Endometrium (tissue), 2 donors: ENCODE measurements around the gene STRIP1.
"Not testable (repeated sequence)": the region's sequence is repeated elsewhere in the genome, so short reads cannot be mapped to it uniquely, and the experiment has no call there.

Source experiments
- FAIRE-seq: peaks from 2 replicates; lab custom pipeline; 2012; peaks lifted over from hg19 to GRCh38; lab: Jason Lieb, UNC
- donor health status: control.
- donor health status: control.

STRIP1 gene

DNA sequence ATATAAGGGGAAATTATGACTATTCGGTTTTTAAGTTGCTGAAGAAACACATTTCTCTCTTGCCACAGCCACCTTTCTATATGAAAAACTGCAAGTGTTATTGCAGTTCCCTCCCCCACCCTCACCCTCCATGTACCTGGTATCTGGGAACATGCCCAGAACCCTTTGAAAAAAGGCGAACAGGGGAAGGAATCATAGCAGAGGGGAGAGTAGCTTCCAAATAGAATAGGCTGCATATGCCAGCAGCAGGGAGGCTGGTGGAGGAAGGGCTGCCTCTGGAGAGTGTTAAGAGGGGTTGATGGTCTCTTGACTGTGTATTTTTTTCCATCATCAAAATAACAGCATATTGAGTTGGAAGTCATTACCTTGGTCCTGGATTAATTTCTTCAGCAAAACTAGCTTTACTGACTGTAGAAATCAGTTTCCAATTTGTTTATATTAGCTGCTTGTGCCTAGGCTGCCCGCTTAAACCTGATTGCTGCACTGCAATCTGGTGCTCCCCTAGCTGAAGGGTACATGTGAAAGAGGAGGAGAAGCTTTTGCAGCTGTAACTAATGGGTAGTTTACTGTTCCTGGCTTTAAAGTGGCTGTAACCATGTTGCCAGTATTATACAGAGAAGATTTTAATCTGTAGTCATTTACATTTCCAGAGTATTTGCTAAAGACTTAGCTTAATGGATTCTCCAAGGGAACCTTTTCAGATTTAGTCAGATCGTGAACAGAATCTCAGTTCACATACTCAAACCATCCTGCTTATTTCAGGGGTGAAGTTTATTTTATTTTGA, 27.2 kb upstream of the STRIP1 start:
- no peak for FAIRE-seq

DNA sequence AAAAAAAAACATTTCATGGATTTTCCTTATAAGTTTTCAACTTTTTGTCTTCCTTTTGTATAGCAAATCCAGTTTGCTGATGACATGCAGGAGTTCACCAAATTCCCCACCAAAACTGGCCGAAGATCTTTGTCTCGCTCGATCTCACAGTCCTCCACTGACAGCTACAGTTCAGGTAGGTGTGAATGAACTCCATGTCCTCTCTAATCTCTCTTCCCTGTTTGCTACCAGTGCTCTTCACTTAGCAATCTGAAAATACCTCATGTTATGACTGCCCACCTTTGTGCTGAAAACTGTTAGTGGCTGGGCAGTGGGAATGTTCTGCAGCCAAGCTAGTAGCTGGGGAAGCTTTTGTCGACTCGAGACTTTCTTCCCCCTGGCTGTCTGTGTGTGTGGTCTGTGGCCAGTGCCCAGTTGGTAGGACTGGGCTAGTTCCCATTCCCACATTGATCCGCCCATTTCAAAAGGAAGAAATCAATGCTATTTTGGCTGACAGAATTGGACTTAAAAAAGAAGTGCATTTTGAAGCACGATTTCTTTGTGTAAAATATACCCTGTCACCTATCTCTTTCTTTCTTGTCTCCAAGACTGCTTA, 25.4 kb upstream of the STRIP1 start:
- FAIRE-seq: no peak

DNA sequence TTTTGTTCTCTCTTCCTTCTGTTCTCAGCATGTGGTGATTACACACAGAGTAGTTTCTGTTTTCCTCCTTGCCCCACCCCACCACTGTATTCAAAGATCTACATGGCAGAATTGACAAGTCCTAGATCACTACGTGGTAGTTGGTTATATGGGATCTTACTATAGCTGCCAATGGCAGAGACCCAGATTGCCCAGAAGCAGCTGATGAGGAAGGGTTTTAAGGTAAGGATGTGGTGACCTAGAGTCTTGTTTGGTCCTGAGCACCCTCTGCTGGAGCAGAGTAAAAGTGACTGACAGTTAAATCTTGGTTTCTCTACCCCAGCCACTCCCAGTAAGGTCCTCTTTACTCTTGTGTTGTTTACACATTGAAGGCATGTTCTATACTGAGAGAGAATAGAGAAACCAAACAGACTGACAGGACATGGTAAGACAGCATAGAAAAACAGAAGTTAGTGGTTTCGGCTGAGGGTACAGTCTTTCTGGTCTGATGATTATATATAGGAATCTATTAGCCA, 22.8 kb upstream of the STRIP1 start:
- no peak for FAIRE-seq

DNA sequence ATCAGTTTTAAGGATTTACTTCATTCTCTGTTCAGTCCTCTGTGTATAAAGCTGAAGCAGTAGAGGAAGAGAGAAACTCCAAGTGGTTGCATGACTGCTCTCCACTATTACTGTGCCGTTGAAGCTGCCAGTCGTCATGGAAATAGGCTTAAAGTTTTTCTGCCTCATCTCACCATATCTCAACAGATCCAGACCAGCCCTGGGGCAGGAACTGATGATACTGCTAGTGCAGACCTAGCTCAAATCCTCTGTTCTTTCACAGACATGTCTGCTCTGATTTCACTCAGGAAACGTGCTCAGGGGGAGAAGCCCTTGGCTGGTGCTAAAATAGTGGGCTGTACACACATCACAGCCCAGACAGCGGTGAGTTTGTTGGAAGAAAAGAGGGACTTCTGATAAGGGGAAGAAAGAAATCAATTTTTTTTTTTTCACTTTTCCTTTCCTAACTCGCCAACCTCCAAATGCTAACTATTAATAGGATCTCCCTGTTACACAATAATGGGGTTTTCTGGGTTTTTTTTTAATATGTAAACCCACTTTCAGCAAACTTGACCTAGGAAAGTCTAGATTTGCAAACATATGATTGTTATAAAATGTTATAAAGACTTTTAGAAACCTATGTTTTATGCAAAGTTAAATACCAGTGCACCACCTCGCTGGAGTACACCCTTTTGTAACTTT, 22.2 kb upstream of the STRIP1 start:
- no peak for FAIRE-seq

DNA sequence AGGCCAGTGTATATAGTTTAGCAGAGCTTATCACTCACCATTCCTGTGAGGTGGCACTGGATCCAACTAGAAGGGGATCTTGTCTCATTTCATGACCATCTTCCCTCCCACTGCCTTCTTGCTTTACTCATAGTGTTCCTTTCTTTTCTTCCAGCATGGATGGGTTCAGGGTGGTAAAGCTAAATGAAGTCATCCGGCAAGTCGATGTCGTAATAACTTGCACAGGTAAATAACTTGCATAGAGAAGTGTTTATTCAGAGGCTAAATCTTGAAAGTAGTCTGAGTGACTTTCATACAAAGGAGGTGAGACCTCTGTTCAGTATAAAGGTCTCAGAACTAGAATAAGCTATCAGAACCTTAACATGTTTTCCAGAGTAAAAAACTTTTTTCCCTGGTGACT, 16.6 kb upstream of the STRIP1 start:
- no peak for FAIRE-seq

DNA sequence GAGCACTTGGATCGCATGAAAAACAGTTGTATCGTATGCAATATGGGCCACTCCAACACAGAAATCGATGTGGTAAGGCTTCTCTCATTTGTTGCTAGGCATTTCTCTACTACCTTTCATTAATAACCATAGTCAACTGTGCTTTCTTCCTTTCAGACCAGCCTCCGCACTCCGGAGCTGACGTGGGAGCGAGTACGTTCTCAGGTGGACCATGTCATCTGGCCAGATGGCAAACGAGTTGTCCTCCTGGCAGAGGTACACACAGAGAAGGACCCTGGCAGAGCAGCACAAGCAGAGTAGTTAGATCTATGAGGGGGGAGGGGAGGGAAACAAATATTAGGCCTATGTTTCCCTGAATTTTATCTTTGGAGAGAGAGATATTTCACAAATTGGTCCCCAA, 16.0 kb upstream of the STRIP1 start:
- FAIRE-seq: no peak

DNA sequence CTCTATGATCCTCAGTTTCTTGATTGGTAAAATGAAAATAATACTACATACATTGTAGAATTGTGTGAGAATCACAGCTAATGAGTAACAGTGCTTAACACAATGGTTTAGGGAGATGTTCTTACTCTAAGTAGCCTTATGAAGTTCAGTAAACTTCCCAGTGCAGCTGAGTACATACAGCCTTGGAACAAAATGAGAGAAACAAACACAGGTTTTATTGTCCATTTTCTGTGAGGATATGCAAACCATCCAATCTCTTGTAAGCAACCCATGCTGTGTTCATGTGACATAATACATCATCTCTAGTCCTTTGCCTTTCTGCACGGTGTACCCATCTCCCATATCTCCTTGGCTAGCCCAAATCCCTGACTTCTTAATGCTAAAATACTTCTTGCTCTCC, 14.7 kb upstream of the STRIP1 start:
- FAIRE-seq: no peak

DNA sequence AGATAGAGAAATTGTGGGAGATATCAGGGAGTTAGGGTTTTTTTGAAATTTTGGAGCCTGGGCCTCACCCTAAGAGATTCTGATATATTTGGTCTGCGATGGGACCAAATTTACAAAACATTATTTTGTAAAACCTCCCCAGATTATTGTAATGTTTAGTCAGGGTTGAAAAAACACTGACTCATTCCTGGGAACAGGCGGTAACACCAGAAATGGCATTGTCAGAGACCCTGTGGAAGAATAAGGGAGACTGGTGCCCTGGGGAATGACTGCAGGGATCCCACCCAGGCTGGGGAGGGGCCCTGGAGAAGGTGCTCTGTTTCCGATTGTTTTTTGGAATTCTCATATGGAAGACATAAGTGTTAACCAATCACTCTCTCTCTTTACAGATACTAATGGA, 13.1 kb upstream of the STRIP1 start:
- no peak for FAIRE-seq

DNA sequence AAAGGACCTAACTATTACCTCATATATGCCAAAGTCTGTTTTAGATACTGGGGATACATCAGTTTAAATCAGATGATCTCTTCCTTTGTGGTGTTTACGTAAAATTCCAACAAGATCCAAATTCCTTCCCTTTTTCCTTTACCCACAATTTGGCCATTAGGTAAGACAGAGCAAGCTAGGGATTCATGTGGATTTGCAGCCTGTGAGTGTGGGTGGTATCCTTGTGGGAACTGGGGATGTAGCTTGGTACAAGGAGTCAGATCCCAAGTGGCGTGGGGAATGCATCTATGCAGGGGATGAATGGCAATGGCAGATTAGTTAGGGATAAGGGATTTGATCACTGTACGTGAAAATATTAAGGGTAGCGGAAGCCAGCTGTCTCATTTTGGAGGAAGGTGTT, 9.8 kb upstream of the STRIP1 start:
- no peak for FAIRE-seq

DNA sequence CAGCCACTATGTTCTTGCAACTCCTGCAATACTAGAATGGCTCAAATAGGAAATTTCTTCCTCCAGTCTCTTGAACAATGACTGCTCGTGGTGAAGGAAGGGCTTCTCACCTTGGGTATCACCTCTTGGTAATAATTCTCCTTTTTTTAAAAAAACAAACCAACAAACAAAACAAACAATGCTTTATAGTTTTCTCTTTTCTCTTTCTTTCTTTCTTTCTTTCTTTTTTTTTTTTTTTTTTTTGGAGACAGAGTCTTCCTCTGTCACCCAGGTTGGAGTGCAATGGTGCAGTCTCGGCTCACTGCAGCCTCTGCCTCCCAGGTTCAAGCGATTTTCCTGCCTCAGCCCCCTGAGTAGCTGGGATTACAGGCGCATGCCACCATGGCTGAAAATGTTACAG, 3.7 kb upstream of the STRIP1 start:
- not testable (repeated sequence) for FAIRE-seq

DNA sequence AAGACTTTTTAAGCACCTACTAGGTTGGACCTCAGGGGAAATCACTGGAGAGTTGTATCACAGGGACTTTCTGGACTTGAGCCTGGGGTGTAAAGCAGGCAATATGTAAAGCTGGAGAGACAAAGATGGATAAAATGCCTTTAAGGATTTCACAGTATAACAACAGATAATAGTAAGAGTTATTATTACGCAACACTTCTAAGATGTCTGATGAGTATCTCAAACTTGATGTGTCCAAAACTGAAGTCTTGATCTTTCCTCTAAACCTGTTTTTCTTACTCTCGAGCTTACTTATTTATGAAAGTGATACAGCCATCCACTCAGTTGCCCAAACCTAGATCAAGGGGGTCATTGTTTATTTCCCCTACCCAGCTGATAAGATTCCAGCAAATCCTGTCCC, 2.1 kb upstream of the STRIP1 start:
- no peak for FAIRE-seq

DNA sequence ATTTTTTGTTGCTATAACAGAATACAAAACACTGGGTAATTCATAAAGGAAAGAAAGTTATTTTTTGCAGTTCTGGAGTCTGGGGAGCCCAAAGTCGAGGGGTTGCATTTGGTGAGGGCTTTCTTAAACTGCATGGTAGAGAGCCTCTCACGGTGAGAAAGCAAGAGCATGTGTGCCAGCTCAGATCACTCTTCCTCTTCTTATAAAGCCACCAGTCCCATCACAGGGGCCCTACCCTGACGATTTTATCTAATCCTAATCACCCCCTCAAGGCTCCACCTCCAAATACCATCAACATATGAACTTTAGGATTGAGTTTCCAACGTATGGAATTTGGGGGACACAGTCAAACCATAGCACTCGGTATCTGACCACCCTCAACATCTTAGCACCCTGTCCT, 1.0 kb upstream of the STRIP1 start:
- no peak for FAIRE-seq

DNA sequence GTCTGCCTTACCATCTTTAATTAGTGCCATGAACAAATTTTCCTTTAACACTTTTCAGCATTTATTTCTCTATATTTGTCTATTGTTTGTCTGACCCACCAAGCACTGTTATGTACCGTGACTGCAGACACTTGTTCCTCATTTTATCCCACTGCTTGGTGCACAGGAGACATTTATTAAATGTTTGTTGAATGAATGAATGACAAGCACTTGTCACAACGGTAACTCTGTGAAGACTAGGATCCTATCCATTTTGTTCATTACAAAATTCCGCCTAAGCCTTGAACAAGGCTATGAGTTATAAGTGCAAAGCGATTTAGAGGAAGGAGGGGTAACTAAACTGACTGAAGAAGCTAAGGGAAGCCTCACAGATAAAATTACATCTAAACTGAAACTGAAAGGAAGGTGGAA, 379 bp upstream of the STRIP1 start:
- FAIRE-seq: no peak

DNA sequence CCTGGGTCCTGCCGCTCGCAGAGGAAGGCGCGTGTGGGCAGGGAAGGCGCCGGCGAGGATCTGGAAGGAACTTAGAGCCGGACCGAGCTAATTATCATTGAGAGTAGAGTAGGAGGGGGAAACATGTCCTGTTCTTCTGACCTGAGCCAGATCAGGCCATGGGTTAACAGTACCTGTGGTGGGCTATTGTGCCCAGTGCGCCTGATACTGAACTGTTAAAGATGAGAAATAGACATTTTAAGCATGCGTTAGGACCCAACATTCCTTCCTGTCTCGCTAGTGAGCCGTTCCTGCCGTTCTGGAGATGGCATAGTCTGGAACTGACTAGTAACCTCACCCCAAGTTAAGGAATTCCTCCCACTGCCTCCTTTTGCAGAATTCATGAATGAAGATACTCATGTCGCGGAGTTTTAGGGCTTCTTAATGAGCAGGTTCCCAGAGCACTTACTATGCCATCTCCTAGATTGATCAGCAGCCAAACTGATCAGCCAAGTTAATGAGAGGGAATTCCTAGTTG, 870 bp downstream of the STRIP1 start:
- FAIRE-seq: no peak

DNA sequence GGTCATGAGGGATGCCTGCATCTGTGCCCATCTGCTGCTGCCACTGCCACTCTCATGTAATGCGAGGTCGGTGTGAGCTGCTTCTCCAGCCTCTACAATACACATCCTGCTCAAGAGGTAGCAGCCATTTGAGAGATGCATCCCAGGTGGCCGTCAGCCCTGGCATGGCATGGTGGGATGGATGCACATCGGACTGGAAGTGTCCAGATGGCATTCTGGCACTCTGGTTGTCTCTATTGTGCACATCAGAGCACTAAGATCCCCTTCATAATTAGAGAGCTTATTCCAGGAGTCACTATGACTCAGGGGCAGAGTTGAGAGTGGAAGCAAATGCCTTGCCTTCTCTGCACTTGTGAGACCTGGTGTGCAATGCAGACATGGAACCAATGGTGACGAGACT, 3.8 kb downstream of the STRIP1 start:
- no peak for FAIRE-seq

DNA sequence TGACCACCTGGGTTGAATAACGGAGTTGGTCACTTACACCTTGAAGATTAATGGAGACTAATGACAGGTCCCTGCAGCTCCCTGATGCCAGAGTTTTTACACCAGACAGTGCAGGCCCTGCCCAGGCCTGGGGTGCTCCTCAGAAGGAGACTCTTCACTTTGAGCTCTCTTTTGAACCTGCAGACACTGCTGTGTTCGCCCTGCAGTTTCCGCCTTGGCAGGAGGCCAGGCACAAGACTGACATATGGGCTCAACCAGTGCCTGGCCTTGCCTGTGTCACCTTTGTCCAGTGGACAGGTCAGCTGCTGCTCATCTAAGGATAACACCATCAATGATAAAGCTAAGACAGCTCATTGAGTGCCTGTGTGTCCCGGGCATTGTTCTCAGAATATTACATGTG, 5.2 kb downstream of the STRIP1 start:
- FAIRE-seq: no peak

DNA sequence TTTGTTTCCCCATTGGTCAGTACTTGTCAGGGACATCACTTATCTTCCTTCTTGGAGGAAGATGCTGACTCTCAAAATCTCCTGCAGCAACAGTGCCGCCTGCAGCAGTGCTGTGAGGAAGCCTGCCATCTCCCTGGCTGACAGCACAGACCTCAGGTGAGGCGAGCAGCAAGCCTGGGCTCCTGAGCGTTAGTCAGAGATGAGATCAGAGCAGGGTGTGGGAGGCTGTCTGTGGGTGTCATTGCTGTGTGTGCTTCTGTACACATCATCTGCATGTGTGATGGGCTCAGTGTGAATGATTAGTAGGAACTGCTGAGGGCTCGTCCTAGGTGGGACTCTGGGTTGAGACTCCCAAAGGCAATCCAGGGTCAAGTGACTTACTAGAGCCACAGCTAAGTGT, 6.1 kb downstream of the STRIP1 start:
- no peak for FAIRE-seq

DNA sequence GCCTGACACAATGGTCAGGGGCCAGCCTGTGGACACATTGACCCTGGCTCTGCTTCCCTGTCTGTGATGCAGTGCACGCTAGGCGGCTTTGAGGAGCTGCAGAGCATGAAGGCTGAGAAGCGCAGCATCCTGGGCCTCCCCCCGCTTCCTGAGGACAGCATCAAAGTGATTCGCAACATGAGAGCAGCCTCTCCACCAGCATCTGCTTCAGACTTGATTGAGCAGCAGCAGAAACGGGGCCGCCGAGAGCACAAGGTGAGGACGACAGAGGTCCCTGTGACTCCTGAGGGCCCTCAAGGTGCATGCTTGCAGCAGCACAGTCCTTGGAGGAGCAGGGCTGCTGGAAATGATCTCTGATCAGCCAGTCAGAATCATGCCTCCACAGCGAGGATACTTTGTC, 8.6 kb downstream of the STRIP1 start:
- FAIRE-seq: no peak

DNA sequence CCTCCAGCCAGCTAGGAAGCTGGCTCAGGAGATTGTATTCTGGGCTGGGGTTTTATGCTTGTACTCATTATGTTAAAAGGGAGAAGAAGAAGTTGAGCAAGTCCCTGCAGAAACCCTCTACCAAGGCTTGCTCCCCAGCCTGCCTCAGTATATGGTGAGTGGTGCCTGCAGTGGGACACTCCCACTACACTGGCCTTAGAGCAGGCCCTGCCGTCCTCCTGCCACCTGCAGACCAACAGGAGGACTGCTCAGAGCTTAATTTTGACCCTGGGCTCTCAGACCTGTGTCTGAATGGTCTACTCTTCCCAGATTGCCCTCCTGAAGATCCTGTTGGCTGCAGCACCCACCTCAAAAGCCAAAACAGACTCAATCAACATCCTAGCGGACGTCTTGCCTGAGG, 13.0 kb downstream of the STRIP1 start:
- no peak for FAIRE-seq

DNA sequence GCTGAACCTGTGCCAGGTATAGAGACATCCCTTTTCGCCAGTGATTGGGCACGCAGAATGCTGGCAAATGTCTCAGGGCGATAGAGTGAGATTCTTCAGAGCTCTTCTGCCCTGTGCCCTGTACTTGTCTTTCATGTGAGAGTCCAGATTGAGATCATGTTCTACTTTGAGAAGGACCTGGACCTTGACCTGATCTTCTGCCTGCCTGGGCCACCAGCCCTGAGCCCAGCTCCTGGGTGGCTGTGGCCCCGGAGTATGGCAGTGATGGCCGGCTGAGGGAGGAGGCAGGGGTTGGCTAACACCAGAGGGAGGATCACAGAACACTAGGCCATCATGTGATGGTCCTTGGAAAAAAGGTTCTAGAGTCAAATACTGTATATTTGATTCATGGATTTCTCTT, 13.8 kb downstream of the STRIP1 start:
- no peak for FAIRE-seq

DNA sequence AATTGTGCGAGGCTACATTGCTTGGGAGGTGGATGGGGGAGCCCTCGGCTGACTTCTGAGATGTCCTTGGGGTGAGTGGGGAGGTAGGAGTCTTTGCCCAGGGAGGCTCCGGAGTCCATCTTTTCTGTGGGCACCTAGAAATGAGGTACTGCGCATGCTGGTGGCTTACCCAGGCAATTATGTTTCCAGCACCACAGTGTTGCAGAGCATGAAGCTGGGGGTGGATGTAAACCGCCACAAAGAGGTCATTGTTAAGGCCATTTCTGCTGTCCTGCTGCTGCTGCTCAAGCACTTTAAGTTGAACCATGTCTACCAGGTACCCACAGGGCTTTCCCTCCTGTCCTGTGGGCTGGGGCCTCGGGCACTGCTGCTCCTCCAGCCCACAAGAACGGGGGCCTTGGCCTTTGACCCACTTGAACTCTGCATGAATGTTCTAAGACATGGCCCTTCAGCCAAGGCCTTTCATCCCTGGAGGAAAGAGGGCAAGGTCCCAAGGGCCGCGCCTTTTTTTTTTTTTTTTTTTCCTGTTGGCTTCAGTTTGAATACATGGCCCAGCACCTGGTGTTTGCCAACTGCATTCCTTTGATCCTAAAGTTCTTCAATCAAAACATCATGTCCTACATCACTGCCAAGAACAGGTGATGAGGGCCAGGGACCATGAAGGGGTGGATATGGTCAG, 14.6 kb downstream of the STRIP1 start:
- no peak for FAIRE-seq

DNA sequence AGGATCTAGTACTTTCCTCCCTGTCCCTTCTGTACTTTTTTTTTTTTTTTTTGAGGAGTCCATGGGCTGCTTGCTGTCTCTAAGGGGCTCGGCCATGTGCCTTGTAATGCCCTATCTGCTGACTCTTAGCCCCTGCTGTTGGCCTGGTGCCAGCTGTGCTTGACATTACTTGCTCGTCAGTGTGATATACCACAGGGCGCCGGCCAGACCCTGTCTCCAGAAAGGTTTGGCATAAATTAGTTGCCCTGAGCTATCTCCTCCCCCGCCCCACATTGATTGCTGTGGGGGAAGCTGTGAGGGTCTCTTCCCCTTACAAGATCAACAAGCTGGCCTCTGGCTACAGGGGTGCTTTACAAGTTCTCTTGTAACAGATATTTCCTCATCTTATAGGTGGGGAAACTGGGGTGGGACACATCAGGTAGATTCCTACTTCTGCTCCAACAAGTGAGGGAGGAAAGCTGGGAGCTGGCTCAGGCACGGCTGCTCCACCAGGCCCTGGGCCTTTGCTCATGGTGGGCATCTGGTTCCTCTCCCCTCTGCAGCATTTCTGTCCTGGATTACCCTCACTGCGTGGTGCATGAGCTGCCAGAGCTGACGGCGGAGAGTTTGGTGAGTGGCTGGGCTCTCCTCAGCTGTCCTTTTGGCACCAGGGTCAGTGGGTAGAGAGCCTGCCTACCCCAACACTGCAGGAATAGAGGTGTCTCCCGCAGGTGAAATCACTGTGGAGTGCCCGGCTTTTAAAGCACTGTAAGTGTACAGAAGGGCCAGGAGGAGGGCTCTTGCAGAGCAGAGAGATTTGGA, 15.6 kb downstream of the STRIP1 start:
- FAIRE-seq: no peak
